IPS-18a (cell line): ENCODE data around the gene LAMC1.

Experiments used
- H3K27ac ChIP-seq: one replicate; pipeline ENCODE4 v1.5.1; 2013; ENCODE audit warnings: low read length
- H3K27me3 ChIP-seq: one replicate; pipeline ENCODE4 v1.6.1; 2013; ENCODE audit warnings: mild to moderate bottlenecking, low read length; ENCODE audit not compliant: control insufficient read depth, insufficient read depth
- H3K36me3 ChIP-seq: one replicate; pipeline ENCODE4 v1.6.1; 2013; ENCODE audit warnings: low read depth, low read length; ENCODE audit not compliant: control insufficient read depth
- H3K4me1 ChIP-seq: one replicate; pipeline ENCODE4 v1.6.1; 2013; ENCODE audit warnings: low read depth, low read length; ENCODE audit not compliant: control insufficient read depth
- H3K4me3 ChIP-seq: one replicate; pipeline ENCODE4 v1.5.1; 2013; ENCODE audit warnings: low read length
- H3K9ac ChIP-seq: one replicate; pipeline ENCODE4 v1.6.1; 2013; ENCODE audit warnings: mild to moderate bottlenecking, low read length, moderate library complexity
- H3K9me3 ChIP-seq: one replicate; pipeline ENCODE4 v1.6.1; 2013; ENCODE audit warnings: low read depth, low read length; ENCODE audit not compliant: control insufficient read depth

Gene LAMC1

DNA sequence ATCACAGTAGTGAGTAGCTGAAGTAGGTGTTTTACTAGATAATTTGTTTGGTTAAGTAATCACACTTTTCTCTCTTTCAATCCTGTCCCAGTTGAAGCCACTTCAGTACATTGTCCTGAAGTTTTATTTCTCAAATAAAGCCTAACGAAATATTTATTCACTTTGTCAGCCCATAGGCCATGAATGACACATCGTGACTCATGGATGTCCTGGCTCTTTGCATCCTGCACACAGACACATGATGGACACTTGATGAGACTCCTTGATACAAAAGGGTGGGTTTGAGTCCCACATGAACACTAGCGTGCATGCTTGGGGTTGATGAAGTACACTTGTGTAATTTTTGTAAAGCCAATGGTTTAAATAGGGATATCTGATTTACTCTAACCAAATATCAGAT is 140.1 kb downstream of the LAMC1 start:
- no peaks in the 10 kb centered on the region for H3K36me3 ChIP-seq
- peaks cover 16% of the 10 kb centered on the region for H3K4me1 ChIP-seq
- no peak overlapping the region for H3K27ac ChIP-seq

GRCh38 chr1:183164340-183164739 is 141.1 kb downstream of the LAMC1 start:
- Histone ChIP-seq H3K27me3 (no peaks in the 10 kb centered on the region), H3K27ac (peak overlapping the region; percentile 40), H3K4me1 (peaks cover 16% of the 10 kb centered on the region), H3K9ac (no peak overlapping the region), H3K36me3 (no peaks in the 10 kb centered on the region), H3K4me3 (no peak overlapping the region), H3K9me3 (no peaks in the 10 kb centered on the region)

More for the DNA sequence above, 140.1 kb downstream of the LAMC1 start:
- H3K27me3 ChIP-seq, result no peaks in the 10 kb centered on the region
- no peak overlapping the region for H3K4me3 ChIP-seq
- H3K9me3 ChIP-seq, result no peaks in the 10 kb centered on the region
- H3K9ac ChIP-seq, result no peak overlapping the region

- no peaks in the 10 kb centered on the region for H3K9me3 ChIP-seq
- H3K9ac ChIP-seq, result no peak overlapping the region
- no peaks in the 10 kb centered on the region for H3K36me3 ChIP-seq
- no peaks in the 10 kb centered on the region for H3K27me3 ChIP-seq
- H3K27ac ChIP-seq, result no peak overlapping the region
- no peak overlapping the region for H3K4me3 ChIP-seq
- peaks cover 16% of the 10 kb centered on the region for H3K4me1 ChIP-seq
These were observed 141.7 kb downstream of the LAMC1 start for GRCh38 chr1:183164963-183165362.

DNA sequence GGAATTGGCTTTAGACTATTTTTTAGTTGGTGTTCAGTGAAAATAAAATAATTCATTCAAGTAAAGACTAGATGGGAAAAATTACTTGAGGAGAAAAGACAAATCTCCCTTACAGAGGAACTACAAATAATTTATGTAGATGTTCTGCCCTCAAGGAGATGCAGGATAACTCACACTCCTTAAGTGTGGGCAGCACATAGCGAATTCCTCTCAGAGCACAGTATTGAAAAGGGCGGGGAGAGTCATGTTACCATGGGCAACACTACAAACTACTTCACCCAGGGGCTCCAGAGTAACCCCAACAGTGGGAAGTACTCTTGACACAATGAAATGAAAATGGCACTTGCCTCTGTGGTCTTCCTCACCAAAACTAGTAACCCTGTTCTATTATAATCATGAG is 142.2 kb downstream of the LAMC1 start:
- peaks cover 16% of the 10 kb centered on the region for H3K4me1 ChIP-seq
- no peaks in the 10 kb centered on the region for H3K27me3 ChIP-seq
- no peaks in the 10 kb centered on the region for H3K9me3 ChIP-seq
- H3K36me3 ChIP-seq, result no peaks in the 10 kb centered on the region
- peak overlapping the region; percentile 5 for H3K9ac ChIP-seq
- no peak overlapping the region for H3K4me3 ChIP-seq
- no peak overlapping the region for H3K27ac ChIP-seq

DNA sequence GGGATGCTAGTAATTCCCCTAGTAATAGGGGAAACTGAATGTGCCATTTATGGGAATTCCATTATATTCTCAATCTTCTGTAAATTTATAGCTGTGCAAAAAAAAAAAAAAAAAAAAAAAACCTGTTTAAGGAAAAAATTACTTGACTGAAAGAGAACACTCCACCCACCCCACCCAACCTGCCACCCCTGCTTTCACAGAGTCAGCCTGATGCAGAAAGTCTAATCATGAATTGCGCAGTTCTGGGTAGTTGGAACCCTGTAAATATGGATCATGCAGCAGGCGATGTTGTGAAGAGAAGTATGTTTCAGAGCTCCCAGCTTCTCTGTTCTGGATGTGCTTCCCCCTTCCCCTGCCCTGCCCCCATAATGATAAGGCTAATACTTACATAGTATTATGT is 143.2 kb downstream of the LAMC1 start:
- Histone ChIP-seq H3K27me3 (no peaks in the 10 kb centered on the region), H3K36me3 (no peaks in the 10 kb centered on the region), H3K27ac (no peak overlapping the region), H3K9ac (no peak overlapping the region), H3K4me3 (no peak overlapping the region), H3K4me1 (peaks cover 16% of the 10 kb centered on the region), H3K9me3 (no peaks in the 10 kb centered on the region)

- Histone ChIP-seq H3K9me3 (no peaks in the 10 kb centered on the region), H3K9ac (no peak overlapping the region), H3K27ac (no peak overlapping the region), H3K4me3 (no peak overlapping the region), H3K27me3 (no peaks in the 10 kb centered on the region), H3K36me3 (no peaks in the 10 kb centered on the region), H3K4me1 (peaks cover 16% of the 10 kb centered on the region)
These were observed 144.5 kb downstream of the LAMC1 start for GRCh38 chr1:183167676-183168075.

- no peak overlapping the region for H3K9ac ChIP-seq
- H3K27me3 ChIP-seq, result no peaks in the 10 kb centered on the region
- no peaks in the 10 kb centered on the region for H3K9me3 ChIP-seq
- no peaks in the 10 kb centered on the region for H3K36me3 ChIP-seq
- no peak overlapping the region for H3K27ac ChIP-seq
- peaks cover 16% of the 10 kb centered on the region for H3K4me1 ChIP-seq
- no peak overlapping the region for H3K4me3 ChIP-seq
These were observed 145.1 kb downstream of the LAMC1 start for GRCh38 chr1:183168308-183168707.

GRCh38 chr1:183173828-183174227 is 150.6 kb downstream of the LAMC1 start:
- Histone ChIP-seq H3K36me3 (no peaks in the 10 kb centered on the region), H3K9ac (no peak overlapping the region), H3K4me3 (no peak overlapping the region), H3K4me1 (no peaks in the 10 kb centered on the region), H3K27me3 (no peaks in the 10 kb centered on the region), H3K9me3 (no peaks in the 10 kb centered on the region), H3K27ac (no peak overlapping the region)

DNA sequence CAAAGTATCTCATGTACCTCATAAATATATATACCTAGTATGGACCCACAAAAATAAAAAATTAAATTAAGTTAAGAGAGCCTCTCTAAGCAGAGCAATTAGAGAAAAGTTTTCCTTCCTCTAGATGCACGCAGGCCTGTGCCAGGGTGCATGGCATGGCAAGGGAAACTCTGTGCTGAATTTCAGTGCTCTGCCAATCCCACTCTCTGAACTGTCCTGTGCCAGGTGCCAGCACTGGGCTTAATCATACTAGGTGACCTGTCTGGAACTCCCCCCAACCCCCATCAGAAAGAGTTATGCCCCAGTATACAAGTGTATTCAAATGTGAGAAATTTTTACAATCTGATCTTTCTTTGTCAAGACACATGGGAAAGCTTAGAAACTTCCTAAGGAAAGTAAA is 152.4 kb downstream of the LAMC1 start:
- Histone ChIP-seq H3K27ac (no peak overlapping the region), H3K4me1 (peaks cover 4% of the 10 kb centered on the region), H3K9me3 (no peaks in the 10 kb centered on the region)

DNA sequence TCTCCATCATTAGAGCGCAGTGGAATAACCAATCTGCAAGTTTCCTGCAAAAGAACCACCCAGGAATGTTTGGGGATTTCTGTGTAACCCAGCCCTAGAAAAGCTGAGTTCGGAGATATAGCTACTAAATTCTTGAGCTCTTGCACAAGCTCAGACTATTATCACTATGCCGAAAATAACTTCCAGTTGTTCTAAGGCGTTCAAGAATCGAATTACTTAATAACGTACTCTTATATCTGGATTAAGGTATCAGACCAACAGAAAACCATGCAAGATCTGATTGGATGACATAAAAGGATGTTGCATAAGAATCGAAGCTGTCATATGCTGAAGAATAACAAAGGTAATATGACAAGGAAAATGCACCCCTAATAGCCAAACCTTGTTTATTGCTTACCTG is 155.3 kb downstream of the LAMC1 start:
- Histone ChIP-seq H3K9ac (no peak overlapping the region), H3K27me3 (no peaks in the 10 kb centered on the region)

More for the DNA sequence above, 152.4 kb downstream of the LAMC1 start:
- H3K27me3 ChIP-seq, result no peaks in the 10 kb centered on the region
- no peak overlapping the region for H3K4me3 ChIP-seq
- no peaks in the 10 kb centered on the region for H3K36me3 ChIP-seq
- no peak overlapping the region for H3K9ac ChIP-seq

DNA sequence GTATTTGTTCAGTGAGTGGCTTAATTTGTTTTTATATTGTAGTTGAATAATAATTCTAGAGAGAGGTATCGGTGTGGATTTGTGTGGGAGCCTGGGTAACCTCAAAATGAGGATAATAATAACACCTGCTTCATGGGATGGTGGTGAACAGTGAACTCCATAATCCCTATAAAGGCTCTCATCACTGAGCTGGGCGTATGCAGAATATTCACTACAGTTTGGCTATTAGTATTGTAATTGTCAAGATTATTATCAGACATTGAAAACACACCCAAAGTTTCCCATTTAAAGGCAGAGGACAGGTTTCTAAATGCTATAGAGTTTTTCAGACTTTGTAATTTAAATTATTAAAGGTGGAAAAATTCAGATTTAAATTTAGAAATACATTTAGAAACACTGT is 155.8 kb downstream of the LAMC1 start:
- no peak overlapping the region for H3K9ac ChIP-seq
- no peaks in the 10 kb centered on the region for H3K36me3 ChIP-seq
- H3K4me3 ChIP-seq, result no peak overlapping the region
- H3K27ac ChIP-seq, result no peak overlapping the region
- H3K27me3 ChIP-seq, result no peaks in the 10 kb centered on the region
- no peaks in the 10 kb centered on the region for H3K9me3 ChIP-seq
- peaks cover 9% of the 10 kb centered on the region for H3K4me1 ChIP-seq

More for the DNA sequence above, 155.3 kb downstream of the LAMC1 start:
- no peaks in the 10 kb centered on the region for H3K9me3 ChIP-seq
- no peaks in the 10 kb centered on the region for H3K36me3 ChIP-seq
- no peak overlapping the region for H3K27ac ChIP-seq
- H3K4me3 ChIP-seq, result no peak overlapping the region
- peaks cover 9% of the 10 kb centered on the region for H3K4me1 ChIP-seq

DNA sequence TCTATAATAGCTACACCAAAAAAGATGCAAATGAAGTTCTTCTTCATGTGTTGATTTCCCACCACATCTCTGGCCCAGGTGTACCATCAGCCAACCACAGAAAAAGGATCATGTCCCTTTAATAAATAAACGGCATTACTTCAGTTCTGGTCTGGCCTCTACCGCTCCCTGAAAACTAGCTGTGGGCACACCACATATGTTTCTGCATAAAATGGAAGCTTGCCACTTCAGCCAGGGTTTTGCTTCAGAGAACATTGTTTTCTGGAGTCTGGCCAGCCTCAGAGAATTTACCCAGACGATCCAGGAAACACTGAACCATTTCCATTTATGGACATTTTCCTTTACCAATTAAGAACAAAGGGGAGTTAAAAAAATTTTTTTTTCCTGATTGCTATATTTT is 157.0 kb downstream of the LAMC1 start:
- no peaks in the 10 kb centered on the region for H3K36me3 ChIP-seq
- H3K4me3 ChIP-seq, result no peak overlapping the region
- no peaks in the 10 kb centered on the region for H3K27me3 ChIP-seq
- peaks cover 9% of the 10 kb centered on the region for H3K4me1 ChIP-seq
- no peaks in the 10 kb centered on the region for H3K9me3 ChIP-seq
- H3K27ac ChIP-seq, result no peak overlapping the region
- no peak overlapping the region for H3K9ac ChIP-seq
